Progenitor cell of endocrine pancreas (in vitro differentiated cells): Measurements from ENCODE around the gene FGD4. TPM values are rescaled to one million over a fixed set of nuclear protein-coding genes. Genes with fewer than 3 reads are reported as not detected.

Experiments used
- DNase-seq: peaks from one replicate; pipeline ENCODE4 v3.0.0; 2021; ENCODE audit warnings: low spot score; ENCODE audit not compliant: unreplicated experiment
- H3K27ac Mint-ChIP-seq: 2 replicates; pipeline ENCODE4 v1.8.0; 2021; ENCODE audit warnings: mild to moderate bottlenecking, moderate library complexity, mixed read lengths
- H3K27me3 Mint-ChIP-seq: 2 replicates; pipeline ENCODE4 v1.8.0; 2021; ENCODE audit warnings: mixed read lengths
- H3K36me3 Mint-ChIP-seq: 2 replicates; pipeline ENCODE4 v1.8.0; 2022; ENCODE audit warnings: mixed read lengths; ENCODE audit not compliant: insufficient read depth
- H3K4me1 Mint-ChIP-seq: 2 replicates; pipeline ENCODE4 v1.8.0; 2021; ENCODE audit warnings: low read depth, mixed read lengths
- H3K4me3 Mint-ChIP-seq: 2 replicates; pipeline ENCODE4 v1.8.0; 2021; ENCODE audit warnings: low read depth, mild to moderate bottlenecking, moderate library complexity, mixed read lengths
- H3K9me3 Mint-ChIP-seq: 2 replicates; pipeline ENCODE4 v1.8.0; 2021; ENCODE audit warnings: low read depth, mixed read lengths
- CTCF ChIP-seq: fragments of 200-600 bp; sonication (generic); IDR thresholded peaks from one replicate; pipeline ENCODE4 v1.5.0; 2021; ENCODE audit warnings: antibody characterized with exemption, mild to moderate bottlenecking; ENCODE audit not compliant: unreplicated experiment
- total RNA-seq: library from RNA; stranded (reverse); gene quantifications from 2 replicates; pipeline ENCODE4 v1.2.1, GENCODE V29; 2021

Gene FGD4
- total RNA-seq, 1 donor from 2014 or later = 83.8 TPM

GRCh38 chr12:32598688-32599087, 199.3 kb downstream of the FGD4 start:
- Mint-ChIP-seq H3K36me3 (peaks cover 35% of the 10 kb centered on the region), H3K4me3 (no peak overlapping the region), H3K4me1 (no peaks in the 10 kb centered on the region), H3K9me3 (no peaks in the 10 kb centered on the region), H3K27ac (no peak overlapping the region), H3K27me3 (no peaks in the 10 kb centered on the region)
- TF ChIP-seq CTCF = no peak
- DNase-seq = no peak

- no peak overlapping the region for H3K4me3 Mint-ChIP-seq
- no peaks in the 10 kb centered on the region for H3K9me3 Mint-ChIP-seq
- no peak overlapping the region for H3K27ac Mint-ChIP-seq
- no peak for TF ChIP-seq CTCF
- peaks cover 18% of the 10 kb centered on the region for H3K4me1 Mint-ChIP-seq
- H3K27me3 Mint-ChIP-seq = no peaks in the 10 kb centered on the region
- H3K36me3 Mint-ChIP-seq = peaks cover 41% of the 10 kb centered on the region
- DNase-seq = no peak
These were observed 201.3 kb downstream of the FGD4 start for GRCh38 chr12:32600681-32601080.

- Mint-ChIP-seq H3K27me3 (no peaks in the 10 kb centered on the region), H3K4me1 (peaks cover 24% of the 10 kb centered on the region), H3K27ac (no peak overlapping the region), H3K9me3 (no peaks in the 10 kb centered on the region), H3K36me3 (peaks cover 34% of the 10 kb centered on the region), H3K4me3 (no peak overlapping the region)
- TF ChIP-seq CTCF = no peak
- DNase-seq = no peak
These were observed 203.7 kb downstream of the FGD4 start for GRCh38 chr12:32603071-32603470.

- no peak for TF ChIP-seq CTCF
- Mint-ChIP-seq H3K36me3 (peaks cover 26% of the 10 kb centered on the region), H3K9me3 (no peaks in the 10 kb centered on the region), H3K4me1 (peaks cover 24% of the 10 kb centered on the region), H3K27me3 (no peaks in the 10 kb centered on the region), H3K4me3 (no peak overlapping the region), H3K27ac (peak overlapping the region; percentile 92)
- DNase-seq = no peak
These were observed 204.5 kb downstream of the FGD4 start for GRCh38 chr12:32603858-32604257.

GRCh38 chr12:32604565-32604964, 205.2 kb downstream of the FGD4 start:
- Mint-ChIP-seq H3K36me3 (peaks cover 28% of the 10 kb centered on the region), H3K27me3 (no peaks in the 10 kb centered on the region), H3K4me3 (peak overlapping the region; percentile 13), H3K27ac (peak overlapping the region; percentile 92), H3K4me1 (peaks cover 24% of the 10 kb centered on the region), H3K9me3 (no peaks in the 10 kb centered on the region)
- DNase-seq = no peak
- TF ChIP-seq CTCF = no peak
